Stimulated activated CD4-positive, alpha-beta T cell treated with anti-CD3 and anti-CD28 coated beads, Interleukin-4, amount 100 ng/mL, for 4 hours (primary cell): Measurements from ENCODE around the gene IKZF1.
A peak's percentile ranks its signal among the peaks of the same experiment; 100 is the strongest.

Experiments used
- DNase-seq, 2 experiments: peaks; one replicate each; pipeline ENCODE4 v3.0.0-alpha.2; 2020

IKZF1 gene

DNA sequence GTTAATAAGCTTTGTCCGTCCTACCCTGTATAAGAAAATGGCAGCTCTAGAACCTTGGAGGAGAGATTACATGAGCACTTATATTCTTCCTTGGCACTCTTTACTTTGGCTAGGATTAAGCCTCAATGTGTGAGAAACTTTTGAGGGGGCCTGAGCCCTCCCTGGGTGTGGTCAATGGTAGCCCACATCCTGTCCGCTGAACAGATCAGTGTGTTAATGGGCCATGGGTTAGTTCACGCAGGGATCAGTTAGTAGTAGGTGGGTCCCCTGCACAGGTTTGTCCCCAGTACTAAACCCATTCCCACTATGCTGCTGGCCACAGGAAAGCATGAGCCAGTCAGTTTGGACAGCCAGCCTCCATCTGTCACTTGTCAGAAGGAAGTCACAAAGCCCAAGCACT lies 20.2 kb upstream of the IKZF1 start:
- DNase-seq: no peak

DNA sequence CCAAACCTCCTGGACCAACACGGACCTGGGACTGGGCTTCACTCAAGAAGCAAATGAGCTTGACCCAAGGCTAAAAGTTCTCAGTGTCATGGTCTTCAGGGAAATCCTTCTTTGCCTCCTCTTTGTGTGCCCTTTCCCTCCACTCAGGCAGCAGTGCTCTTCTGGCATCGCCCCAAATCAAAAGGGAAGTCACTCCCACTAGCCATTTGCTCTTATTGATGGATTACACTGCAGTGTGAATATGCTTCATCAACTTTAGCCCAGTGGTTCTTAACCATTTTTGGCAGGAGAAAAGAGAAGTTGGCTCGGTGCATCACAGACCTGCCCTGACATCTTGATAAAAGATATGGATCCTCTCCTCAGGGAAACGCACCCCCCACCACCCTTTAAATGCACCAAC lies 19.2 kb upstream of the IKZF1 start:
- DNase-seq: no peak

DNA sequence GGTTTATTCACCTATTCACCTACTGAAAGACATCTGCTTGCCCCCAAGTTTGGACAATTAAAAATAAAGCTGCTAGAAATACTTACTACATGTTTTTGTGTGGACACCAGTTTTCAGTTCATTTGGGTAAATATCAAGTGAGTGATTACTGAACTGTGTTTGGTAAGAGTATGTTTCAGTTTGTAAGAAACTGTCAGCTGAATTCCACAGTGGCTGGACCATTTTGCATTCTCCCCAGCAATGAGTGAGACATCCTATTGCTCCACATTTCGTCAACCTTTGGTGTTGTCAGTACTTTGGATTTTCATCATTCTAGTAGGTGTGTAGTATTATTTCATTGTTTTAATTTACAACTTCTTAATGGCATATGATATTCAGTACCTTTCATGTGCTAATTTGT lies 17.4 kb upstream of the IKZF1 start:
- no peak for DNase-seq

DNA sequence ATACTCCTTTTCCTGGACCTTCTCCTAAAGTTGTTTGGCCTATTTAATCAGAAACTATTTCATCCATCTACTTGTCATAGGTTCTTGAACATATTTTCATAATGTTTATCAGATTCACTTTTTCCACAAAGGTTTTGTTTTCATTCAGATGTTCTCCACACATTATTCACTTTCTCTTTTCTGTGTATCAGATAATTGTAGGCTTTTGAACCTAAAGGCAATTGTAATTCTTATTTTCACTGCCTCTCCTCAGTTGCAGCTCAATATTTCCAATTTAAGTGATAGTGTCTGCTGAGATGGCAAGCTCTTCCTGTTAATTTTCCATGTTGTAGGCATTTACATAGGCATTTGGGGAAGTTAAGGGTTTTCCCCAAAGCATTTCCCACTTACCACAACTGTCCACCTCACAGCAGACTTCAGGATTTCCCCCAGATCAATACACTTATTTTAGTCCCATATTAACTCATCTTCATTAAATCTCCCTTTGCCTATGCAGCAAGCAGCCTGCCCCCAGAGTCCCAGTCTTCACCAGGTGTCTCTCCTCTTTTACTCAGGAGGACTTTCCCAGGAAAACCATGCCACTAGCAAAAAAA lies 12.3 kb upstream of the IKZF1 start:
- DNase-seq: no peak

DNA sequence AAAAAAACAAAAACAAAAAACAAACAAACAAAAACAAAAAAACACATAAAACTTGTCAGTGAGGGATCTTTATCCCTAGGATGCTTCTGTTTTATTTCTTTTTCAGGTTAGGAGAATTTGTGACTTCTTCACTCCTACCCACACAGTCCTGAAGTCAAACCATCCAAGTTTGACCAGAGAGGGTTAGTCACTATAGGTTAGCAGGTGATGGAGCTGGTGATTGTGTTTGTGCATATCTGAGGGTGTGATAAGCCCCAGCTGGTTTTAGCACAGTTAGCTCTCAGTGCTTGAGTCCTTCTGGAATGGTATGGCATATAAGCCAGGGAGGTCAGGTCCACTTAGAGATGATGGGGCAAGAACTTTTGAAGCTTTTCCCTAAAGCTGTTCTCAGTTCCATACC lies 11.8 kb upstream of the IKZF1 start:
- no peak for DNase-seq

DNA sequence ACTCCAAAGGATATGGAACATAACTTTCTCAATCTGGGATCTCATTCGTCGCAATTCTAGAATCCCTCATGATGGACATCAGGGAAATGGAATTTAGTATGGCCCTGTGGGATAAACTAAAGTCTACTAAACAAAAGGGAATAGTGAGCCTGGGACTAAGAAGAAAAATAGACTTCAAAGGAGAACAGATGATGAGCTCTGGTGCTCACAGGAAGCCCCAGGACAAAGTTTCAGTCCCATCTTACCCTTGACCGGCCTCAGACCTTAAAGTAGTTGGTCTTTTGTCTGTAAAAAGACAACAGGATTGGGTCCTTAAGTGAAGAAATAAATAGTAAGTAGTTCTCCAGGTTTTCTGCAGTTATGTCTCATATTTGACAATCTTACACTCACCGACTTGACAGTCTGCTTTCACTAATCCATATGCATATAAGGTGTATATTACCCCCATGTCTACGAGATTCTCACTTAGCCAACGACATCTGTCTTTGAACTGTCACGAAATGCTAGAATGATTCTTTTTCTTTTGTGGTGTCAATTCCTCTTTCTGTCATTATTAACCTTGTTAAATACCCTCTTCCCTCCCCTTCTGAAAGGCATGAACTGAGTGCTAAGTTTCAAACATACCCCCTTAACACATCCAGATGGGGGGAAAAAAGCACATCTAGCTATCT lies 10.9 kb upstream of the IKZF1 start:
- no peak for DNase-seq

DNA sequence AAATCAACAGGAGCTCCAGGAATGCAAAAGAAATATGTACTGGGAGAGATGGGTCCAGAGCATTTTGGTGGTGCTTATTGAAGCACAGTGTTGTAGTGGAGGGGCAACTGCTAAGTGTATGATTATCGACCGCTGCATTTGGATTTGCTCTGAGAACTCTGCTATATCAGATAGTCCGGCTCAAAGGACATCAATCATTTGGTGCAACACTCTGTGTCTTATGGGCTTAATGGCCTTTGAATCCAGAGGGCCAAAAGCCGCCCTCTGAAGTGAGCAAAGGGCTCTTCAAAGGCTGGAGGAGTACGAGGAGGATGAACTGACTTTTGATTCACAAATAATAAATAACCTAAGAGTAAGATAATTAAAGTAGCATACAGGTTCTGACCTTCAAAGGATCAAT lies 9.4 kb upstream of the IKZF1 start:
- no peak for DNase-seq

DNA sequence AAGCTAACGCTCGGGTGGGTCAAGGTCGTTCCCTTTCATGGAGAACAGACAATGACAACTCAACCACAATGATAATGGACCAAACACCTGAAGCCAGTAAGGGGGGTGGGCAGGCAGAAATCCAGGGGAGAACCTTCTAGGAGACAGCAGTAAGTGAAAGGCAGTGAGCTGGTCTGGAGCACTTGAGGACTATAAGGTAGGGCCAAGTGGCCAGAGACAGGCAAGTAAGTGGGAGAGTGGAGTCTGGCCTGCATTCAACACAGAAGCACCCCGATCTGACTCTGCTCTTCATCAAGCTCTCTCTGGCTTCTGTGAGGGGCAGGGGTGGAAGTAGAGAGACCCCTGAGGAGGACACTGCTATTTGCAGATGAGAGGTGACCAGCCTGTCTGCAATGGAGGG lies 7.7 kb upstream of the IKZF1 start:
- DNase-seq: no peak

DNA sequence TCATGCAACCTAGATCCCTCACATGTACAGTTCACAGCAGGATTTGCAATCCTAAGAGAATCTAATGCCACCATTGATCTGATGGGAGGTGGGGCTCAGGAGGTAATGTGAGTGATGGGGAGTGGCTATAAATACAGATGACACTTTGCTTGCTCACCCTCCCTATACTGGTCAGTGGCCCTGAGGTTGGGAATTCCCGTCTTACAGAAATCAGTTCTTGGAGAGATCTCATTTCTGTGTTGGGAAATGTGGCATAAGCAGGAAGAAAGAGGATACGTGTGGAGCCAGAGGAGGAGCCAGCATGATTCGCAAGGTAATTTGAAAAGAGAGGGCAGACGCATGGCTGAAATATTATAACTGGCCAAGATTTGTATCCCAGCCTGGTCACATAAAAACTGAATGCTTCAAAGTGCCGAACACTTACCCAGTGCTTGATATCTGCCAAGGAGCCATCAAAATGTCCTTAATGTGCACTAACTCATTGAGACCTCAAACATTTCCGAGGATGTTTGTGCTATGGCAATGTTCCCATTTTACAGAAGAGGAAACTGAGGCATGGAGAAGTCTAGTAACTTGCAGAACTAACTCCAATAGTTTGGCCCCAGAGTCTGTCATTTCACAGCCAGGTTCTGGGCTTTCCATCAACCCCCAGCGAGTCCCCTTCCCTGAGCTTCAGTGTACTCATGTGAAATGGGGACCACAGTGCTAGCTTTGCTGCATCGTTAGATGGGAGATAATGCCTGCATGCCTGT lies 5.5 kb upstream of the IKZF1 start:
- no peak for DNase-seq

DNA sequence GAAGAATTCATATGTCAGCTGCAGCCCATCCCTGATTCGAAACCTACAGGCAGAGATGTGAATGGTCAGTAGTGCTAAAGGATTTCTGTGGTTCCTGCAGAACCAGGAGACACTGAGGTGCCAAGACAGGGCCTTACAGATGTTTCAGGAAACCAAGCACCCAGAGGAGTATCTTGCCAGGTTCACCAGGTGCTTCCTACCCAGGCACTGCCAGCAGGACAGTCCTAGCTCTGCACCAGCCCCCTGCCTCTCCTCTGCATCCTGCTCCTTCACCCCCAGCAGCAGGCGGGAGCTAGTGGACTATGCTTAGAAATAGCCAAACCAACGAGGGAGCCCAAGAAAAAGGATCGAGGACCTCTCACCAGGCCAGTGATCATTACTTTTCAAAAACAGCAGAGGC lies 4.2 kb upstream of the IKZF1 start:
- no peak for DNase-seq

DNA sequence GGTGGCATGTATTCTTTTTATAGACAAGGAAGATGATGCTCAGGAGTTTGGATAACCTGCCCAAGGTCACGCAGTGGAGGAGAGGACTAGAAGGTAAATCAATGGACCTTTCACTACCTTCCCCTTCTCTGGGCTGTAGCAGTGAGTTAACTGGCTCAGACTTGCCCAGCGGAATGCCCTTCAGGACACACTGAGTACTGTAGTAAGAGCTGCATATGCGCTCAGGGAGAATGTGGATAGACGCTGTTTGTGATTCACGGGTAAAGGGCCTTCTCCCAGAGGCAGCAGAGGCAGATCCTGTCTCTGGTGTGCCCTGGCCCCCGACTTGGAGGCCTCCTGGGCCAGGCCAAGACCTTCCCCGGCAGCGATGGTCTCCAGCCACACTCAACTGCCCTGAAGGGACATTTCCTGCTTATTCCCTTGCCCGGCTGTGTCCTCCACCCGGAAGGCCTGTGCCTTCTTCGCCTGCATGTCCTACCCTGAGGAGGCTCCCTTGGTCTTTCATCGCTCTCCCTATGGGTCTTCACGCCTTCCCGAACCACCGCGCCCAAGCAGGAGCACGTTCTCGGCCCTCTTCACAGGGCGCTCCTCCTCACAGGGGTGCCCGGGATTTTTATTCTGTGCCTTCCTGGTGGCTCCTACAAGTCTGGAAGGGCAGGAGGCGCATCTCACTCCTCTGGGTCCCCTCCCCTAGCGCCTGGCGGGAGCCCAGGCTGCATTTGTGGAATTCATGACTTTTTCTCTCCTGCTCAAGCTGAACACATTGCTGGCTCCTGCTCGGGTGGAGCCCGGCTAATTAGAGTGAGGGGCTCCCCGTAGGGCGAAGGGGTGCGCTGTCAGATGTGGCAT lies 1.8 kb upstream of the IKZF1 start:
- no peak for DNase-seq

DNA sequence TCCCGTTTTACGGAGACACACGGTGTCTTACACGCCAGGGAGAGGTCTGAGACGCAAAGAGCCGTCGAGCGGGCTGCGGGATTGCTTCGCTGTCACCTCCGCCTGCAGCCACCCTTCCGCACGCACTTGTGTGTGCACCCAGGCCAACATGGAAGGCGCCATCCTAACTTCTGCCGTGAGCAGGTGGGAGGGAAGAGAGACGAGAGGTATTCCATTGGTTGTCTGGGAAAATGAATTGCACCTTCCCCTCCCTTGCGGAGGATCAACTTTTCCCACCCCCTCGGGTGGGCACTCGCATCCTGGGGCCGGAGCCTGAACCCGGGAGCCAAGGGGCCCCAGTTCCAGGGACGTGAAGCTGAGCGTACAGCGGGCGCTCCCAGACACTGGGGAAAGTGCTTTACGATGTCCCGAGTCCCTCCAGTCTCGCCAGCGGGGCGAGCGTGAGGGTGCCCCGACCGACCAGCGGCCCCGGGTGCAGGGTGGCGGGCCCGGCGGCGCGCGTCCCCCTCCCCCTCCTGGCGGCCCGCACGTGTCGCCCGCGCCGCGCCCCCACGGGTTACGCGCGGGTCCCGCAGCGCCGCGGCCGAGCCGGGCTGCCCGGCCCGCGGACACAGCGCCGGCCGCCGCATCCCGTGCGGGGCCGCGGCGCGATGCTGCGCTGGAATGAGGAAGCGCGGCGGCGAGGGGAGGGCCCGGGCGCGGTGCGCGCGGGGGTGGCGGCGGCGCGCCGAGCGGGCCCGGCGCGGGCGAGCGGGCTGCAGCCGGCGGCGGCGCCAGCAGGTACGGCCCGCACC lies 984 bp upstream of the IKZF1 start:
- peak in 1 of 2 experiments; percentile 47 for DNase-seq

DNA sequence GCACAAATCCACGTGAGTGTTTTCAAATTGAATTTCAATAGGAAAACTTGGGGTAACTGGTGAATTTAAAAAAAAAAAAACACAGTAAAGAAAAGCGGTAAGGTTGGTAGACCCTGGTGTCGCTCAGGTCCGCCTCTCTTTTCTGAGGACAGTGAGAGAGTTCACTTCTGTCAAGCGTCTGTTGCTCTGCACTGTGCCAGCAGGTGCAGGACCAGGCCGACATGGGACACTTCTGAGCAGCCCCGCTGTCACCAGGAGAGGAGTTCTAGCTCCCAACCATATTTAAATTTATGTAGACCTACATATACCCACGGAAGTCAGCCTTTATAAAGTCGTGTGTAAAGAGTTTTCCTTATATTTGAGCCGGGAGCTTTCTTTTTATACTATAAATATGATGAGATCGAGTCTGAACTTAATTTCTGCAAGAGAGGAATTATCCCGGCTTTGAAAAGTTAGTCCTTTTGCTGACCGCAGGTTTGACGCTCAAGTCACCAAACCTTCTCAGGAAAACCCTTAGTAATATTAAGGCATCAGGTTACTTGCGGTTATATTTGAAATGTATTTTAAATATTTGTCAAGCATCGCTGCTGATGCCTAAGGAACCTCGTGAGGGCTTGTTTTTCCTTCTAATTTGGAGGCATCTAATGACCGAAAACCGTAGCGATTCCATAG lies 531 bp downstream of the IKZF1 start:
- DNase-seq: peak; percentile 54 to 63

DNA sequence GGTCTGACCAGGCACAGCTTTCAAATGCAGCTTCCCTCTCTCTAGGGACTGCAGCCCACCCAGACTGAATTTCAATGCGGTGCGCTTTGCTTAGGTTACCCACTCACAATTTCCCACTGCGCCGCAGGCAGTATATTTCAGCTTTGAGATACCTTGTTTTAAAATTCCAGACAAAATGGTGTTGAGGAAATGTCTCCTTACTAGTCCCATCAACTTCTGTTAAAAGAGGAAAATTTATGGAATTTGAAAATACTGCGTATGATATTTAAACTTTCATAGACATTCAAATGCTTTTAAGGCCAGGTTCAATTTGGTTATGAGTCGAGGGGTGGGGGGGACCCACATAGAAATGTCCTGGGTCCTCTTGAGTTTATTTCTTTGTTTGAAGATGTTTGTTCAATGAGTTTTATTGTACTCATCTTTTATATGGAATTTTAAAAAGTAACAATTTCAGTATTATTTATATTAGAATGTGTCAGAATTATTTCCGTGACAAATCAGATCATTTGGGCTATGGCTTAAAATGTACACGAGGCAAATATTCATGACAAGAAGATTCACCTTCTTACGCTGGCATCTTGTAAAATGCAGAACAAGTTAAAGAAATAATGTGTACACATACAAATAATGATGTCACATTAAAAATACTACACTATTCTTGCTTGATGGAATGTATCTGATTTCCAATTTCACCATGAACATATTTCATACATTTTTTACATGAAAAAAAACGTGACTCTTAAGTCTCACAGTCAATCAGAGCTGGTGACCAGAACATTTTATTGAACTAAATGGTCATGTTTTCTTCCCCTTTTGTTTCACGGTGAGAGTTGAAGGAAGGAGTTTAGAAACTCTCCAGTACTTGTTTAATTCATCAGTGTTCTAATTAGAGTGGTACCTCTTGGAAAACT lies 1.3 kb downstream of the IKZF1 start:
- no peak for DNase-seq

DNA sequence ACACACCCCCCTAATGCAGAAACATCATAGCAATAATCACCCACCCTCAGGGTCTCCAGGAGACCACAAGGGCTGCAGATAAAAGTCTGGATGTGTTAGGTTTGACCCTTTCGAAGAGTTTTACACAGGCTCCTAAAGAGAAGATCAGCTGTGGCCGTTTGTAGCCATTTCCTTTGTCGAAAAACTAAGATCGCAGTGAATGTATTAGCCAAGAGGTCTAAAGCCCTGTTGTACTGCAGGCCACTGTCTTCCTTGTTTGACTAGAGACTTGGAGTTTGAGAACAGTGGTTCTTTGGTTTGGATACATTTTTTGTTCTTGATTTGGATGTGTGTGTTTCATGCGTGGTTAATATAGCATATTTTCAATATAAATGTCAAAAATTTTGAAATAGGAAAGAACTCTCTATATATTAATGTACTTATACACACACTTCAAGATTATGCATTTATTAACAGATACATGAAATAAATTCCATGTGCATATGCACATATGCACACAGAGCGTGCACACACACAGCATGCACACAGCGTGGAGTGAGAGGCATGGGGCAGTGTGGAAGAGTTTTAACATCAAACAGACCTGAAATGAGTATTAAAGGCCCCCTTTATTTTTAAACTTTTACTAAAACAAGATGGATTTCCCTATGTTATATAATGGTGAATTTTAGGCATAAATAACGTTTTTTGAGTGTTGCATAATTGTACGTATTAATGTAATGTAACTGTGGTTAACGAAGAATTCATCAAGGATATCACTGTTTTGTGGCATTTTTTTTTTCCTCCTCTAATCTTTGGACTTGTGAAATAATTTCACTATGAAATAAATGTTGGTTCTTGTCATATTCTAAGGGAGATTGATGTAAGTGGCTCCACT lies 2.2 kb downstream of the IKZF1 start:
- no peak for DNase-seq

DNA sequence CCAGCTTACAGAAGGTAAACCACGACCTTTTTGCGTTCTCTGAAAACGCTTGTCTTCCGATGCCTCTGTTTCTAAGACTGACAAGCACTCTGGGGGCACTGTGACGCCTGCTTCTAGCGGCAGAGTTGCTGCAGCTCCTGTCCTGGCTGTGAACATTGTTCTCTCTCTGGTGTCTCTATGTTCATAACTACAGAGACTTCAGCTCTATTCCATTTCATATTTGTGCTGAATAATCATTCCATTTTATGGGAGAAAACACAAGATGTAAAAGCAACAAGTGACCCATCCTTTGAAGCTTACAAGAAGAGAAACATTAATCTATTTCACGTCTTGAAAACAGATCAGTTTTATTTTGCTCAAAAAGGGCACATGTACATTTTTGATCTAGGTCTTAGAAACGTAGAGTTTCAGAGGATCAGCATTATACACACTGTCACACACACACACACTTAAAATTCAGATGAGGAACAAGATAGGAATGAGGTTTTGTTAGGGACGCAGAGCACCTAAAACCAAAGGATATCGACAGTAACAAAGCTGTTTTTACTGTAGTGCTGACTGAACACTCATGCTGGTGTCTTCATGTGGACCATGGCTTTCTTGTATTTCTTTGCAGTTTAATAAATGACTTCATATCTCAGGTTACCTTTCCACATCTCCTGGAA lies 3.0 kb downstream of the IKZF1 start:
- peak; percentile 51 to 74 for DNase-seq

DNA sequence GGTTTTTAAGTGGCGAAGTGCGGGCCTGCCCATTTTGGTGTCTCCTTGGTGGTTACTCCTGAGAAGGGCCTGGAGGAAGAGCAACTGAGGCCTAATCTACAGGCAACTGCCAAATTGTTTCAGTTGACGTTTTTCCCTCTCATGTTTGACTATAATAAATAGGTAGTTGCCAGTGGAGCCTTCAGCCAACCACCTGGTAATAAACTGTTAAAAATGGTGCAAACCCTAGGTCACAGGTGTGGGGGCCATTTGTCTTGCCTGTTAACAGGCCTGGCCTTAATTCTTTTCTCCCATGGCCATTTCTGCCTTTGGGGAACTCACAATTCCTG lies 3.7 kb downstream of the IKZF1 start:
- DNase-seq: no peak

DNA sequence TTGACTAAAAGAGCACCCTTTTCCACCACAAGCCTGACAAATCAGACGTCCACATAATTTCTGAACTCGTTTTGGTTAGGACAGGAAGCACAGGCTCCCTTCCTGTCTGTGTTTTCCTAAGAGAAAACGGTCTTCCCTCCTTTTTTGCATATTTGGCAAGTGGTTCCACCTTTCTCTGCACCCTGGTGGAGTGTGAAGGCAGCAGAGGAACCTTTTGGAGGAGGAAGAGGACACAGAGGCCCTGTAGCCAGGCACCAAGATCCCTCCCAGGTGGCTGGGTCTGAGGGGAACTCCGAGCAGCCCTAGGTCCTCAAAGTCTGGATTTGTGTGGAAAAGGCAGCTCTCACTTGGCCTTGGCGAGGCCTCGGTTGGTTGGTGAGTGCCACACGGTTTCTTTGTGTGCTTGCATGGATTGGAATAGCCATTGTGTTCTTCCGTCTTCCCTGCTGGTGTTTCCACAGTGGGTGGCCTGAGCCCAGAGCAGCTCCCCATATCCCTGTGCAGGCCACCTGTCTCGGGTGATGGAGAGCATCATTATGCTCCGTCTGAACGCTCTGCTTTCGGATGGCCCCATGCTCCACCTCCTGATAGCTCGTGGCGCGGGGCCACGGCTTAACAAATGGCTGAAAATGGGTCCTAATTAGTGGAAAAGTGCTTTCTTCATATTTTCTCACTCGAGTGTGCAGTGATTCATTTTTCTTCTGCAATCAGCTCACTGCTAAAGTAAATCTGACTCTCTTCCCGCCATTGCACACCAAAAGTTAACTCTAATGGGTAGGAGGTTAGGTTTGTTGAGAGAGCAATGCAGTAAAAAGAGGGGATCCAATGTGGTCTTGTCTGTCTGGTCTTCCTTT lies 4.2 kb downstream of the IKZF1 start:
- DNase-seq: no peak
